T-helper 1 cell treated with Interleukin-12 subunit alpha and Interleukin-12 subunit beta and Interleukin-4 antibody, amounts not matched to agents 30 ng/mL and 1 ng/mL, for 36 hours (primary cell): ENCODE results near the gene BORA. TPM values are rescaled to one million over a fixed set of nuclear protein-coding genes. Genes with fewer than 3 reads are reported as not detected.

Experiments
- intact Hi-C: fragments of 100-400 bp; cut with micrococcal nuclease; formaldehyde crosslinking; loops from one replicate; pipeline ENCODE4 v1.15.1; 2024
- total RNA-seq: library from RNA; stranded (reverse); gene quantifications from 2 replicates; pipeline ENCODE4 v1.2.3, GENCODE V29; 2022

The BORA gene
- 20.2 and 22.8 TPM in 2 replicates for total RNA-seq

DNA sequence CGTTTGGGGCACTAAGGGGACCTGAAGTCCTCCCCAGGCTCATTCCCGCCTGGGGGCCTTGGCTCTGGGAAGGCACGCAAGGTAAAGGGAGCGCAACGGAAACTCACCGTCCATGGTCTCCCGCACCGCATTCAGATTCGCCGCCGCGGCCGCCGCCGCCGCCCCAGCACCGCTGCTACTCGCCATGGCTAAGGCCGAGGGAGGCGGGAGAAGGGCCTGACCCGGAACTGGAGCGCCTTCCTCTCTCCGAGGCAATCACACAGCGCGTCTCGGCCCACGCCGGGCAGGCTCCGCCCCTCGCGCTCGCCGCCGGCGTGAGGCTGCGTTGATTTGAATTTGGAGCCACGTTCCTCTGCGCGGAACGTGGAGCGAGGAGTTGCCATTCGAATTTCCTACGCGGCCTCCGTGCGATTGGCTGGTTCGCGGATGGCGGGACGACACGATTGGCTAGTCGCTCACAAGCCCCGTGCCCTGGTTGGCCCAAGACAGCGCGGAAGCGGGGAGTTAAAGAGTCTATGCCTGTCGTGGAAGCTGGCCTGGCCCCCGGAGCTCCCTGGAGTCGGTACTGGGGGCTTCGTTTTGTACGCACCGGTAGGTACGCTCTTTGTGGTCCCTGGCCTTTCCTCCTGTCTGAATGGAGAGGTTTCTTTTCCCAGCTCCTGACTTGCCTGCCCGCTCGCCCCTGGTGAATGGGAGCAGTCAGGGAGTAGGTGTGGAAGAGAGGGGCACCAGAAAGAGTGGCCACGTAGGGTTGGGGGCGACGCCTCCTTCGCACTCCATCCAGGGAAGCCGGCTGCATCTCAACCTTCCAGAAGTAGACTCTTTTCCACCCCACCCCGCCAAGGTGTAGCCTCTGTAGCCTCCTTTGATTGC lies at the start of gene BORA, which contains the start of gene MZT1:
Gene BORA, plus strand, starts transcription at position 507 of the 873 bp plus-strand sequence. CDS start 1,018 bp downstream, outside the sequence.
Gene MZT1, minus strand, starts transcription at position 213 of the 873 bp plus-strand sequence. Its CDS starts 27 bp downstream, at position 186.
- intact Hi-C loops, result loop anchor here (1.0 to 10.0 kb wide), 9 partner anchors 54 to 1560 kb away; partner anchors contain the start of genes DIS3 and KLF12

DNA sequence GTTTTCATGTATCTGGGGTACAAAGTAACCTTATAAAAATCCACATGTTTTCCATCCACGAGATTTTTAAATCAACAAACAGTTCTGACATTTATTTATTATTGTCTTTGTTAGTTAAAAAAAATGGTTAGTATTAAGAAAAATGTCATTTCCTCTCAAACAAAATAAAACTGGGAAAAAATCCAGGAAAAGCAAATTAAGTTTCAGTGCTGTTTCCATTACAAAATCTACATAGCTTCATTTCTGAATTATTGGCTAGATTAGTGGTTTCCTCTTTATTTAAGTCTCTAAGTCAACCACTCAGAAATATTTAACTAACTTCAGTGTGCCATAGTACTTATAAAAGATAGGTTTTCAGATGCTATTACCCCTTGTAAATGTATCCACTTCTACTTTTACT lies 49.4 kb upstream of the BORA start:
- intact Hi-C loops, result no loop called here

DNA sequence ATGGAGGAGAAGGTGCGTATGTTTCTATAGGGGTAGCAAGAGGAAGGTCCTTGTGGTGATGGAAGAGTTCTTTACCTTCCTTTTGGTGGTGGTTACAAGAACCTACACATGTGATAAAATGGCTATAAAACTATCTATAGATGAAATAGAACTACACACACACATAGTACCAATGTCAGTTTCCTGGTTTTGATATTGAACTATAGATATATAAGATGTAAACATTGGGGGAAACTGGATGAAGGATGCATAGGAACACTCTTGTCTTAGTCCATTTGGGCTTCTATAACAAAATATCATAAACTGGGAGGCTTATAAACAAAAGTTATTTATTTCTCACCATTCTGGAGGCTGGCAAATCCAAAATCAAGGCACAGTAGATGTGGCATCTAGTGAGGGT lies 47.4 kb upstream of the BORA start:
- intact Hi-C loops, result no loop called here

DNA sequence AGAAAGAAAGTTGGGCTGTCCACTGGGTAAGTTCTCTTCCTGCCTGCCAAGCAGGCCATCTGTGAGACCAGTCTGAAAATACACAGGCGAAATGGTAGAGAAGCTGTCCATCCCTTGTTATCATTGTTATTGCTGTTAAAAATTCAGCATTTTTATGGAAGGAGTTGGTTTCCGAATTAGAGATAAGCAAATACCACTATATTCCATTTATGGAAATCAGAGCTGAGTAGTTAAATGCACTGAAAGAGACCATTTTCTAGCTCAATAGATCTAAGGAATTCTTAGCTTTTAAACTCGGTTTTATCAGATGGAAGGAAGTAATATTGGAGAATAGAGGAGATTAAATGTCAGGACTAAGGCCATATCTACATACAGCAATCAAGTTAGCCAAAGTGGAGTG lies 41.0 kb upstream of the BORA start:
- intact Hi-C loops, result no loop called here

DNA sequence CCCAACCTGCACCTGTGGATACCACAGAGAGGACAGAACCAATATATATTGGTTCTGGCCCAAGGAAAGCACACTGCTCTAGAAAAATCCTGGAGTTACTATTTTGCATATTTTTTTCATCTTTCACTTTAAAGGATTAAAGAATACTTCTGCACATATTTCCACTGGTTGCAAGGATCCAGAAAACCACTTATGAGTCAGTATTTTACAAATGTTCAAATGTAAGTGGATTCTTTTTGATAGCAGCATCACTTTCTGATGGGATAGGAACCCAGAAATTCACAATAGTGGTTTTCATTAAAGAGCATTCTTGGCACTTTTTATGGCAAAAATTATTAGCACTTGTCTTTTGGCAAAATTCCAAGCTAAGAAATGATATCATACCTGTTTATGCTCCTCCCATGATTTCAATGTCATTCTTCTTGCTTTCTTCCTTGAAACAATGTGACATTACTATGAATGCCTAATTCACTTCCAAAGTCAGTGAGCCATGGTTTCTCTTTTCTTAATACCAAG lies 38.5 kb upstream of the BORA start:
- intact Hi-C loops, result no loop called here

DNA sequence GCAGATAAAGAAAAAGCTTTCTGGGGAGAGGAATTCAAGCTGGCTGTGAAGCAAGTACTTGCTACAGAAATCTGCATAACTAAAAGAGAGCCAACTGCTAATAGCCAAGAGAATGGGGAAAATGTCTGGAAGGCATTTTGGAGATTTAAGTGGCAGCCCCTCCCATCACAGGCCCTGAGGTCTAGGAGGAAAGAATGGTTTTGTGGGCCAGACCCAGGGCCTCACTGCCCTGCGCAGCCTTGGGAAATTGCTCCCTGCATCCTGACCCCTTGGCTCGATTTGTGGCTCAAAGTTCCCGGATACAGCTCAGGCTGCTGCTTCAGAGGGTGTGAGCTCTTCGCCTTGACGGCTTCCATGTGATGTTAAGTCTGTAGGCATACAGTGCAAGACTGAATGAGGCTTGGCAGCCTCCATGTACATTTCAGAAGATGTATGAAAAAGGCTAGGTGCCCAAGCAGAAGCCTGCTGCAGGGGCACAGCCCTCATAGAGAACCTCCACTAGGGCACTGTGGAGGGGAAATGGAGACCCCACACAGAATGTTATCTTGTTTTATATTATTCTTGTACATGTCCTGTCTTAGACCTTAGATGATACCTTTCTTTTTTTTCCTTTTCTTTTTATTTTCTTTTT lies 34.7 kb upstream of the BORA start:
- intact Hi-C loops, result no loop called here

DNA sequence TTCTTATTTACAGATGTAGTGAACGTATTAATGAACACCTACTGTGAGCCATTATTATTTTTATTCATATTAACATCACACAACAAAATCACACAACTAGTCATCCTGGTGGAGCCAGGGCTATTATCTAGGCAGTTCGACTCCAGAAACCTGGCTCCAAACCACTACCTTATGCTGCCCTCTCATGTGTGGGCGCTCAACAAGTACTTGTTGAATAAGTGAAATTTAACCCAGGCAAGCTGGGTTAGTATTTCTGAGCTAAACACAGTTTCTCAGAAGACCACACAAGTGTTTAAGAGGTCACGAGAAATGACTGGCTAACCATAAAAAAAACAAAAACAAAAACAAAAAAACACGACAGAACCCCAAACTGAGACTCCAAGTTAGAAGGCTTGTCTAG lies 33.9 kb upstream of the BORA start:
- intact Hi-C loops, result no loop called here

DNA sequence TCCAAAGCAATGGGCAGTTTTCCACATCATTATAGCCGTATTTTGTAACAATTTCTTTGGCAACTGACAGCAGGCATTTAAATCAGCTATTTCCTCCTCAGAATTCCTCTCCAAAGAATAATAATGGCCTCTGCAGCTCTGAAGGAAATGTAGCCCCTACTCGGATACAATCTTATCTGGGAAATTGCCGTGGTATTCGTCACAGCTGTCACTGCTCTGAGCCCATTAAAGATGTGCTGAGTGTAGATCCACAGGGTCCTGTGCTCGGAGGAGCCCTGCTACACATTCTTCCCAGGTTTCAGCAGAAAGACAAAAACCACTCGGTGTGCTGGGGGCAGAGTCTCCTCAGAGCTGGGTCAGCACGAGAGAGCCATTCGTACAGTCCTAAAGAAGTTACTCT lies 33.4 kb upstream of the BORA start:
- intact Hi-C loops, result no loop called here

DNA sequence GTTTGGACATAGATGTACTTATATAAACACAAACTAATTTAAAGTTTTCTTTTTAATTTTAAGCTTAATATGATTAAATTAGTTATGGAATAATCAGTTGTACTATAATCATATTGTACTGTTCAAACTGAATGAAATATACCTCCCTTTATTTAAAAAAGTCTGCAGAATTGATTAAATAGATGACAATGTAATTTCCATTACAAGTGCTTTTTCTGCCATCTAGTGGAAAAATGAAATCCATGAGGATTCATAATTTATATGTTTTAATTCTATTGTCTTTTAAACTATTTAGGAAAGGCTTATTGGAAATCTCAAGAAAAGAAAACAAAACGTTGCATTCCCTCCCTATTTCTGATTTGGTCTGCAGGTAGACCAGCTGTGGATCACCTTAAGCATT lies 31.1 kb upstream of the BORA start:
- intact Hi-C loops, result loop anchor here (5.0 kb wide), 1 partner anchor 54 kb away; no protein-coding TSS in a partner anchor

DNA sequence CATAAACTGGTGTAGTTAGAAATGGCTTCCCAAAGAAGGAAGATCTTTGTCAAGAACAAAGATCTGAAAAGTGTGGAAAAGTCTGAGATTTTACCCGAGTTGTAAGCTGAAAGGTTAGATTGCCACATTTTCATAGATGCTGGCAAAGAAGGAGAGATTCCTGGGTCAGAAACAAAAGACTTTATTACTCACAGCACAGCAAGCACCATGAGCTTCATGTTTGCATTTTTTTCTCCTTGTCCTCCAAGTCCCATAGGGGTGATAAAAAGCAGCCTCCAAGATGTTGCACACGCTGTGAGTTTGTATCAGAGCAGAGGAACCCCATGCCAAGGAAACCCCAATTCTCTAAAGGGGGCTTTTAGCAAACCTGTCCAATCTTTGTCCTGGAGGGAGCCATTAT lies 29.6 kb upstream of the BORA start:
- intact Hi-C loops, result loop anchor here (5.0 kb wide), 1 partner anchor 56 kb away; no protein-coding TSS in a partner anchor

DNA sequence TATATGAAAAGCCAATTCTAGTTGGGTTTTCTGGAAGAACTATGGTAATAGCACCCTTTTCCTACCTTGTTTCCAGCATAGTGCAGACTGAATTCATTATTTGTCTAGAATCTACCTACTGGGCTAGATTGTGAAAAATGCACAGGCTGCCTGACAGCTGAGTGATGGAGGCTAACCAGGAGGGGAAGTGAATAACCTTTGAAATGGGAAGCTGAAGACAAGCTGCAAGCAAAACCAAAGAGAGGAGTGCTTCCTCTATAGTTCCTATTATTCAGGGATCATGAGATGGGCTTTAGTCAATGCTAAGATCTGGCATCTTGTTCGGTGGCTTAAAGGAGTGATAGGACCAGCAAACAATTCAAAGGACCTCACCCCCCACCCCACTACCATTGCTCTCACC lies 27.2 kb upstream of the BORA start:
- intact Hi-C loops, result no loop called here

DNA sequence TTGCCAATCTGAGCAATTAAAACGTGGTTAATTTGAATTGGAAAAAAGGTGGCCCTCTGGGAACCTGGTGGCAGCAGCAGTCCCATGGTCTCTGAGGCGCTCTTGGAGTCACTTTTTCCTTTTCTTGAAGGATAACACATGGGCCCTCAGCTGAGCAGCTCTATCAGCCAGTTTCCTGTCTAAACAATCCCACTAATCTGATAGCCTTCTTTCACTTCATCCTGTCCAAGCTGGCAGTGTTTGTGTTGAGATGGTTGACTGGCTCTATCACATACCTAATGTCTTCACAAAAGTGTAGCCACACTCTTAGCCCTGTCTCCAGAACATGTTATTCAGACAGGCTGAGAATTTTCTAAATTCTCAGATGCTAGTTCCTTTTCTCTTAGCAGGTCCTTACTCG lies 10.9 kb upstream of the BORA start:
- intact Hi-C loops, result no loop called here

DNA sequence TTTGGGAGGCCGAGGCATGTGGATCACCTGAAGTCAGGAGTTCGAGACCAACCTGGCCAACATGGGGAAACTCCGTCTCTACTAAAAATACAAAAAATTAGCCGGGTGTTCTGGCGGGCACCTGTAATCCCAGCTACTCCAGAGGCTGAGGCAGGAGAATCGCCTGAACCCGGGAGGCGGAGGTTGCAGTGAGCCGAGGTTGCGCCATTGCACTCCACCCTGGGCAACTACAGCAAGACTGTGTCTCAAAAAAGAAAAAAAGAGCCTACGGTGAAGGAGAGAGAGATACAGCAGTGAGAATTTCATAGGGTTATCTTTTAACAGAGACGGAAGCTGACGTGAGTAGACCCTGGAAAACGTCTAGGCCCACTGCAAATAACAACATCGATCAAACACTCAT lies 1.5 kb upstream of the BORA start:
- intact Hi-C loops, result loop anchor here (2.0 to 10.0 kb wide), 5 partner anchors 501 to 1561 kb away; no protein-coding TSS in a partner anchor

DNA sequence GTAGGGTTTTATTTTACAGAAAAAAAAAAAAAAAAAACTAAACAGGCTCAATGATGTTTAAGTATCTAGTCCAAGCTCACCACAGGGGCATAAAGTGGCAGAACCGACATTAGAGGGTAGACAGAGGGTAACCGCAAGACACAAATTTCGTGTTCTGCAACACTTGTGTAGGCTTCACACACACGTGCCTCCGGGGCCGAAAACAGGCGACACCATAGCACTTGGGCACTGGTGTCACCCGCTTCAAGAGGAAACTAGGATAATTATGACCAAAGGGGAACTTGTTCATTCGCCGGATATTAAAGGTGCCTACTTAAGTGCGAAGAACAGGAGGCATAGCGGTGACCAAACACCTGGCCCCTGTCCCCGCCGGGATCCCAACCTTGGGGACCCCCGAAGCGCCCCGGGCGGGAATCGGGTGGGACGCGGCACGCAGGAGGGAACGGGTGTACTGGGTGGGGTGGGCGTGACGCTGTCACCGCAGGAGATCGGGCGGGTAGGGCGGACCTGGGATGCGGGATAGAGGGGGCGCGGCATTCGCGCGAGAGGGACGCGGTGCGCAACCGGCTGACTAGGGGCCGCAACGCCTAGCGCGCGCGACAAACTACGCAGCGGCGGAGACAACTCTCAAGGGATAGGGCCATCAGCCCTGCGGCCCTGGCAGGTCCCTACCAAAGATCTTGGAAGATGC lies 852 bp upstream of the BORA start:
- intact Hi-C loops, result loop anchor here (1.0 to 10.0 kb wide), 8 partner anchors 54 to 1560 kb away; partner anchors contain the start of genes DIS3 and KLF12

DNA sequence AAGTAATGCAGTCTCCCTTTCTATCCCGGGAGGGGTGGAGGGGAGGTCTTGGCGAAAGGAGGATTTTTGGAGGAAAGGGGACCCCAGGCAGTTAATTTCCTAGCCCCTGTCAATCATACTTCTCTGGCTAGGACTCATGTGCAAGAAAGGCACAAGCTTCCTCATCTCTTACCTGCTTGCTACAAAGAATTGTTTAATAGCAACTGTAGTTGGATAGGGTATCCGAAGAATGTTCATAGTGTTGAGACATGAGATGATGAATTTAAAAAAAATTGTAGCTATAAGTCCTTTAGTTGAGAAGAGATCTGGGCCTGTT lies 525 bp downstream of the BORA start:
- intact Hi-C loops, result loop anchor here (1.0 to 10.0 kb wide), 5 partner anchors 85 to 1559 kb away; no protein-coding TSS in a partner anchor

DNA sequence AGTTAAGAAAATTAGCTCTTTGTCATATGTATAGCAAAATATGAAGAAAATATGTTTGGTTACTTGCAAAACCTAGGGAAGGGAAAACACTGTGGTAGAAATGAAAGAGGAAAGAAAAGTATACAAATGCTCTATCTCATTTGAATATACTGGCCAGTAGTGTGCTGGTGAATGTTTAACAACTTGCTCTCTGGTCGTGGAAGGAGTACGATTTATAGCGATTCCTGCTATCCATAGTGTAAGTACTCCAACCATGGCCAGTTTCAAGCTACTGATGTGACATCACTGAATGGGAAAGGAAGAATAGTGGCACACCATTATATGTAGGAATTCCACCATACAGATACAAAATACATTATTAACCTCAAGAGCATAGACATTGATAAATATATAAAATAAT lies 9.3 kb downstream of the BORA start:
- intact Hi-C loops, result no loop called here

DNA sequence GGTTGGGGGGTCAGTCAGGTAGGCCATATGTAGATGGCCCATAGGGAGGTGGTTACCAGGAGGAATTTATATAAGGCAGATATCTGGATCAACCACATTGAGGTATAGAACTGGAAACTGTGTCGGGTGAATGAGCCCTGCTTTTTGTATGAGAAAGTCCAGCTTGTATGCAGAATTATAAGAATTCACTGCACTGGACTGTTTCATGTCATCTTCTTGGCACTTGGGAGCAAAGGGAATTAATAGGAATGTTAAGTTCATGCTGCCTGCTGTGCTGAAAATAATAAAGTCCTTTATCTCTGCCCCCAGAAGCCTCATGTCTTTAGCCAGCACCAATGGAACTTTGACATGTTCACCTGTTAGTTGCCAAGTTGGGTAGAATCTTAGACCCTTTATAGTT lies 12.3 kb downstream of the BORA start:
- intact Hi-C loops, result no loop called here

DNA sequence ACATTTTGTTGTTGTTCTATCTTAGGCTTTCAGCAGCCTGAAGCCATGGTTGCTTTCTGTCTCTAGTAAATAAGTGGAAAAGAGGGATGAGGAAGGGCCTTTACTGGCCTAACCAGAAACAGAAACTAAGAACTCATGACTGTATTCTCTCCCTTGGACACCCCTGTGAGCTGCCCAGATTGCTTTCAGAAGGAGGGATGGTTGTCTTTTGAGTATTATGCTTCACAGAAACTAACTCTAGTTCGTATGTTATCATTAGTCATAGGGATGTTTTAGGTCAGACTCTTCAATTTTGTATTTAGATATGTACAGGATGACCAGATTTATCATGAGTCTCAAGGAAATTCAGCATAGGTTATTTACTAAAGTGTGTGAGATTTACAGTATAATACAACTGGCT lies 17.5 kb downstream of the BORA start:
- intact Hi-C loops, result loop anchor here (1.0 kb wide), 1 partner anchor 9 kb away; no protein-coding TSS in a partner anchor

DNA sequence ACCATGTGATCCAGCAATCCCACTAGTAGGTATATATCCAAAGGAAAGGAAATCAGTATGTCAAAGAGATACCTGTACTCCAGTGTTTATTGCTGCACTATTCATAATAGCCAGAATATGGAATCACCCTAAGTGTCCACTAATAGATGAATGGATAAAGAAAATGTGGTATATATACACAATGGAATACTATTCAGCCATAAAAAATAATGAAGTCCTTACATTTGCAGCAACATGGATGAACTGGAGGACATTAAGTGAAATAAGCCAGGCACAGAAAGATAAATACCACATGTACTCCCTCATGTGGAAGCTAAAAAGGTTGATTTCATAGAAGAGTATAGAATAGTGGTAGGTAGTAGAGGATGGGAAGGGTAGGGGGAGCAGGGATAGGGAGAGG lies 23.5 kb downstream of the BORA start:
- intact Hi-C loops, result no loop called here

DNA sequence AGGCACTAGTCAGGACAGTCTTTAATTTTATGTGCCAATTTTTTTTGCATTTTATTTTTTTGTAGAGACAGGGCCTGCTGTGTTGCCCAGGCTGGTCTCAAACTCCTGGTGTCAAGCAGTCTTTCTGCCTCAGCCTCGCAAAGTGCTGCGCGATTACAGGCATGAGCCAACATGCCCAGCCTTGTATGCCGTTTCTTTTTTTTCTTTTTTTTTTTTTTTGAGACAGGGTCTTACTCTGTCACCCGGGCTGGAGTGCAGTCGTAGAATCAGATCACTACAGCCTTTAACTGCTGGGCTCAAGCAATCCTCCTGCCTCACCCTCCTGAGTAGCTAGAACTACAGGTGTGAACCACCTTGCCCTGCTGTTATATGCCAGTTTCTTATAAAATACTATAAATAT lies 26.4 kb downstream of the BORA start:
- intact Hi-C loops, result loop anchor here (1.0 kb wide), 1 partner anchor 9 kb away; no protein-coding TSS in a partner anchor

DNA sequence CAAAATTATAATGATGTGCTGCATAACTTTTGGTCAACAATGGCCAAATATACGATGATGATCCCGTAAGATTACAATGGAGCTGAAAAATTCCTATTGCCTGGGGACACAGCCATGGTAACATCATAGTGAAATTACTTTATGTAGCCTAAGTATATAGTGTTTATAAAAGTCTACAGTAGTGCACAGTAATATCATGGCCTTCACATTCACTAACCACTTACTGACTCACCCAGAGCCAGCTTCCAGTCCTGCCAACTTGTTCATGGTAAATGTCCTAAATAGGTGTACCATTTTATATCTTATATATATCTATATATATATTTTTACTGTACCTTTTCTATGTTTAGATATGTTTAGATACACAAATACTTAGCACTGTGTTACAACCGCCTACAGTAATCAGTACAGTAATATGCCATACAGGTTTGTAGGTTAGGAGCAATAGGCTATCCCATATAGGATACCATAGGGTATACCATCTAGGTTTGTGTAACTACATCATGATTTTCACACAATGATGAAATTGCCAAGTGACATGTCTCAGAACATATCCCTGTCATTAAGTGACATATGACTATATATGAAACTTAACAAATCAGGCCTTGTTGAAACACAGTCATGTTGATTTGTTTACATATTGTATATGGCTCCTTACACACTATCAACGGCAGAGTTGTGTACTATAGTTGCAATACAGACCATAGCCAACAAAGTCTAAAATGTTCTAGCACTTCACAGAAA lies 30.2 kb downstream of the BORA start:
- intact Hi-C loops, result no loop called here
